Peyer's patch (tissue), 4 donors: ENCODE data around the gene PLA2G4E.

ENCODE experiments used
- POLR2A ChIP-seq, 2 donors: fragments of 450-650 bp; IDR thresholded peaks; one replicate each; pipeline ENCODE4 v1.5.1; 2017; ENCODE audit warnings: antibody characterized with exemption in 2 of 2, mild to moderate bottlenecking in 2 of 2, moderate library complexity in 2 of 2
- TF ChIP-seq, protein P1 (sequence below), 6 experiments: fragments of 450-650 bp in 4 of 6; fragments of 200-600 bp in 2 of 6; sonication (generic) in 1 of 6; IDR thresholded peaks; one replicate each; pipeline ENCODE4 v1.5.1; 2017 to 2019; ENCODE audit warnings: antibody characterized with exemption in 6 of 6, mild to moderate bottlenecking in 3 of 6, moderate library complexity in 1 of 6

- TF ChIP-seq, protein P1, sequence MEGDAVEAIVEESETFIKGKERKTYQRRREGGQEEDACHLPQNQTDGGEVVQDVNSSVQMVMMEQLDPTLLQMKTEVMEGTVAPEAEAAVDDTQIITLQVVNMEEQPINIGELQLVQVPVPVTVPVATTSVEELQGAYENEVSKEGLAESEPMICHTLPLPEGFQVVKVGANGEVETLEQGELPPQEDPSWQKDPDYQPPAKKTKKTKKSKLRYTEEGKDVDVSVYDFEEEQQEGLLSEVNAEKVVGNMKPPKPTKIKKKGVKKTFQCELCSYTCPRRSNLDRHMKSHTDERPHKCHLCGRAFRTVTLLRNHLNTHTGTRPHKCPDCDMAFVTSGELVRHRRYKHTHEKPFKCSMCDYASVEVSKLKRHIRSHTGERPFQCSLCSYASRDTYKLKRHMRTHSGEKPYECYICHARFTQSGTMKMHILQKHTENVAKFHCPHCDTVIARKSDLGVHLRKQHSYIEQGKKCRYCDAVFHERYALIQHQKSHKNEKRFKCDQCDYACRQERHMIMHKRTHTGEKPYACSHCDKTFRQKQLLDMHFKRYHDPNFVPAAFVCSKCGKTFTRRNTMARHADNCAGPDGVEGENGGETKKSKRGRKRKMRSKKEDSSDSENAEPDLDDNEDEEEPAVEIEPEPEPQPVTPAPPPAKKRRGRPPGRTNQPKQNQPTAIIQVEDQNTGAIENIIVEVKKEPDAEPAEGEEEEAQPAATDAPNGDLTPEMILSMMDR (IDR thresholded peaks at IDR 0.05), result no peak
- no peak for TF ChIP-seq POLR2A (IDR thresholded peaks at IDR 0.05)
Observed at GRCh38 chr15:42014406-42014805, 6.4 kb downstream of the PLA2G4E start.
